NT2/D1 (cell line): ENCODE measurements around the gene CBX8.

Experiments
- DNase-seq: peaks from one replicate; pipeline ENCODE4 v3.0.0-alpha.2; 2011; ENCODE audit warnings: low read depth, low spot score
- H3K27me3 ChIP-seq: 2 replicates; pipeline ENCODE4 v1.6.0; 2011; ENCODE audit warnings: mild to moderate bottlenecking; ENCODE audit not compliant: insufficient read length, insufficient read depth
- H3K36me3 ChIP-seq: 2 replicates; pipeline ENCODE4 v1.6.1; 2011; ENCODE audit warnings: mild to moderate bottlenecking, low read length, mixed read lengths; ENCODE audit not compliant: insufficient read depth, insufficient read length
- H3K4me1 ChIP-seq: 2 replicates; pipeline ENCODE4 v1.5.1; 2011; ENCODE audit not compliant: insufficient read depth, insufficient read length
- H3K4me3 ChIP-seq: 2 replicates; pipeline ENCODE4 v1.5.1; 2011; ENCODE audit warnings: low read depth; ENCODE audit not compliant: insufficient read length
- H3K9ac ChIP-seq: 2 replicates; pipeline ENCODE4 v1.6.0; 2011; ENCODE audit warnings: low read depth; ENCODE audit not compliant: insufficient read length
- H3K9me3 ChIP-seq: 2 replicates; pipeline ENCODE4 v1.5.1; 2011; ENCODE audit warnings: mild to moderate bottlenecking, low read length; ENCODE audit not compliant: insufficient read depth
- SUZ12 ChIP-seq: IDR thresholded peaks from 2 replicates; pipeline ENCODE4 v1.6.1; 2011; ENCODE audit not compliant: insufficient read length, insufficient read depth; ENCODE audit errors: extremely low read depth
- YY1 ChIP-seq: IDR thresholded peaks from 2 replicates; pipeline ENCODE4 v1.6.1; 2011; ENCODE audit not compliant: insufficient read length, insufficient read depth
- ZNF274 ChIP-seq: IDR thresholded peaks from 2 replicates; pipeline ENCODE4 v1.6.1; 2011; ENCODE audit warnings: mild to moderate bottlenecking, low read depth, low read length

The CBX8 gene

GRCh38 chr17:79779661-79780365 lies 17.1 kb downstream of the CBX8 start:
- TF ChIP-seq ZNF274 (no peak), SUZ12 (no peak)
- Histone ChIP-seq H3K27me3 (peaks cover 4% of the 10 kb centered on the region), H3K9ac (peak overlapping the region; percentile 95)

DNA sequence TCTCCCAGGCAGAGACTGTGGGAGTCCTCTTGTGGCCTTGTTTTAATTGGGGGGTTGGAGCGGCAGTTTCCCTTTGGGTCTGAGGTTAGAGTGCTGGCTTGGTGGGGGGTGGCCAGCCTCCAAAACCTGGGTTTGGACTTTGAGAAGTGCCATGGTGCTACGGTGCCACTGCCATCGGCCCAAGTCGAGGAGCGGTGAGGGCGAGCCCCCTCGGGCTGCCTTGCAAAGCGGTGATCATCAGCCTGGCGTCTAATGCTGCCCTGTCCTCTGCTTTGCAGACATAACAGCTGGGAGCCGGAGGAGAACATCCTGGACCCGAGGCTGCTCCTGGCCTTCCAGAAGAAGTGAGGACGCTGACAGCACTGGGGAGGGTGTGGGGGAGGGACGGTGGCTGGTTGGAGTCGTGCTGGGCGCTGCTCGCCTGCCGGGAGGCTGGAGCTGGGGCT lies 17.8 kb downstream of the CBX8 start:
- Histone ChIP-seq H3K36me3 (peaks cover 49% of the 10 kb centered on the region), H3K4me3 (peak overlapping the region; percentile 78), H3K4me1 (peaks cover 21% of the 10 kb centered on the region), H3K9ac (peak overlapping the region; percentile 95), H3K9me3 (no peaks in the 10 kb centered on the region), H3K27me3 (peaks cover 8% of the 10 kb centered on the region)
- no peak for DNase-seq
- TF ChIP-seq ZNF274 (no peak), YY1 (no peak), SUZ12 (no peak)

More at GRCh38 chr17:79779661-79780365, 17.1 kb downstream of the CBX8 start:
- DNase-seq = no peak
- H3K4me1 ChIP-seq = peaks cover 15% of the 10 kb centered on the region
- no peaks in the 10 kb centered on the region for H3K9me3 ChIP-seq
- peaks cover 57% of the 10 kb centered on the region for H3K36me3 ChIP-seq
- peak overlapping the region; percentile 78 for H3K4me3 ChIP-seq

DNA sequence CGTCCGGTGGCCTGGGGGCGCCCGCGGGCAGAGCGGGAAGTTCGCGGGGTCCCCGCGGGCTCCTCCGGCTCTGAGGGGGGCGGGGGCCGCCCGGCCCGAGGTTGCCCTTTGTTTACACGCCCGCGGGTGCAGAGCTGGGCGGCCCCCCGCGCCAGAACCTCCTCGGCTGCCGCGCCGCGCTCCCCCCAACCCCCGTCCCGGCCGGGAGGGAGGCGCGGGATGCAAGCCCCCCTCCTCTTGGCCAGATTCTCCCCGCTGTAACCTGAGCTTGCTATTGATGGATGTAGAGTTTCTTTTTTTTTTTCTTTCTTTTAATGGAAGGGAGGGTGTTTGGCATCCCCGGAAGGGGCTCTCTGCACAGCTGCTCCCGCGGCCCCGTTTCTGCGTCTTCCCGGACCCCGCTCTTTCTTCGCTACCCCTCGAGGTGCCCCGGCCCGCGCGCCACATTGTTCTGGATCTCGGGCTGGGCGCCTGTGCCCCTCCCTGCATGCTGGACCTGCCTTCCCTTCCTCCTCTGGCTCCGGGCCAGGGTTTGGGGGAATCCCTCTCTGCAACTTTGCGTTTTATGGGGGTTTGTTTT lies 18.3 kb downstream of the CBX8 start:
- TF ChIP-seq YY1 (no peak), ZNF274 (no peak), SUZ12 (no peak)
- no peak for DNase-seq
- H3K27me3 ChIP-seq = peaks cover 8% of the 10 kb centered on the region
- peaks cover 21% of the 10 kb centered on the region for H3K4me1 ChIP-seq
- peak overlapping the region; percentile 95 for H3K9ac ChIP-seq
- peak overlapping the region; percentile 78 for H3K4me3 ChIP-seq
- H3K9me3 ChIP-seq = no peaks in the 10 kb centered on the region
- peaks cover 44% of the 10 kb centered on the region for H3K36me3 ChIP-seq

DNA sequence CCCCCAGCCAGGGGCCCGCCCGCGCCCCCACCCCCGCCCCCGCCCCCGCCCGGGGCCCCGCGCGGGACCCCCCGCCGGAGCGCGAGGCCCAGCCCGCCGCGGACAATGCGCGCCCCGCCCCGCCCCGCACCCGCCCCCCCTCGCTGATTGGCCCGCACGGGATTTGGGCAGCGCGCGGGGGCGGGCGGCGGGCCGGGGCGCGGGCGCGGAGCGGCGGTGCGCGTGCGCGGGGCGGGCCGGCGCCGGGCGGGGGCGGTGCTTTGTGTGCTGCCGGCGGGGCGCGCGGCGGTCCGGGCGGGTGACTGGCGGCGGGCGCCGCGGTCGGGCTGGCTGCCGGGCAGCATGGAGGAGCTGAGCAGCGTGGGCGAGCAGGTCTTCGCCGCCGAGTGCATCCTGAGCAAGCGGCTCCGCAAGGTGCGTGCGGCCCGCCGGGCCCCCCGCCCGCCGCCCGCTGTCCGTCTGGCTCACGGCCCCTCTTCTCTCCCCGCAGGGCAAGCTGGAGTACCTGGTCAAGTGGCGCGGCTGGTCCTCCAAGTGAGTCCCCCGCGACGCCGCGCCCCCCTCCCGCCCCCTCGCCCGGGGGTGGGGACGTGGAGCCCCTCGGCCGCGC lies 18.9 kb downstream of the CBX8 start, which contains the start of gene CBX2:
Gene CBX2 (plus strand): TSS at position 255 of the 610 bp plus-strand sequence. CDS start 88 bp downstream, at position 343.
- peaks cover 8% of the 10 kb centered on the region for H3K27me3 ChIP-seq
- H3K4me1 ChIP-seq = peaks cover 21% of the 10 kb centered on the region
- peak within 1 kb of the TSS; percentile 78 for H3K4me3 ChIP-seq
- TF ChIP-seq ZNF274 = no peak
- no peak for TF ChIP-seq YY1
- no peak for TF ChIP-seq SUZ12
- H3K9ac ChIP-seq = peak within 1 kb of the TSS; percentile 95
- H3K9me3 ChIP-seq = no peaks in the 10 kb centered on the region
- peaks cover 38% of the 10 kb centered on the region for H3K36me3 ChIP-seq
- DNase-seq = no peak

GRCh38 chr17:79777120-79777893 lies 19.6 kb downstream of the CBX8 start:
- Histone ChIP-seq H3K36me3 (peaks cover 31% of the 10 kb centered on the region), H3K4me1 (peaks cover 21% of the 10 kb centered on the region), H3K4me3 (peak overlapping the region; percentile 42), H3K9me3 (no peaks in the 10 kb centered on the region), H3K9ac (peak overlapping the region; percentile 82), H3K27me3 (peaks cover 8% of the 10 kb centered on the region)
- peak; percentile 49 for DNase-seq
- TF ChIP-seq ZNF274 (no peak), SUZ12 (no peak), YY1 (no peak)

DNA sequence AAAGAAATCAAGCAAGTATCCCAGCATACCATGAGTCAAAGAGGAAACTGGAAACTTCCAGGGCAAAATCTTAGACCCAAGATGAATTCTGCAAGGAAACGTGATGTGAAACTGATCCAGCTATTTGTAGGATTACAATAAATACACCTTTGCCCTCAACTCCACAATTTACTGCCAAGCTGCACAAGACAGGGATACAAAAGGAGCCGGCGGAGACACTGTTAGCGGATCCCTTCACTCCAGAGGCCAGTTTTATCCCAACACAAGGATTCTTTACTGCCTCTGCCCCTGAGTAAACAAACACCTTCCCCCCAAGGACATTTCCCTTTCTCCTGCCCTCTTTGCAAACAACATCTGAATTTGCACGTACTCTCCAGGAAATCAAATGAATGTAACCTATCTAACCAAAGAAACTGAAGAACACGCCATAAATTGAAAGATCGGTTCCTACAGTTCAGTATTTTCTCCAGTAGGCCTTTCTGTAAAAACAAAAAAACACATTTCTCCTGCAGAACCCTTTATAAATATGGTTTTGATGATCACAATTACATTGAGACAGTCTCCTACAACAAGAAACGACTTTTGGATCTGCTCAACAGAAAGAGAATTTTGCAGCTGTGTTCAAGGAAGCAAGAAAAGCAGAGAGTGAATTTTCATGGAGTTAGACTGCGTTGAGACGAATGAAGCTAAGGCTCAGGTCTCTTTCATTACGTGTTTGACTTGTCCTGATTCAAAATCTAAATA lies 20.3 kb downstream of the CBX8 start:
- peak overlapping the region; percentile 82 for H3K9ac ChIP-seq
- H3K27me3 ChIP-seq = peaks cover 8% of the 10 kb centered on the region
- peaks cover 24% of the 10 kb centered on the region for H3K36me3 ChIP-seq
- peaks cover 14% of the 10 kb centered on the region for H3K4me1 ChIP-seq
- TF ChIP-seq YY1 = no peak
- no peak for TF ChIP-seq SUZ12
- no peak for TF ChIP-seq ZNF274
- peak overlapping the region; percentile 42 for H3K4me3 ChIP-seq
- DNase-seq = no peak
- H3K9me3 ChIP-seq = no peaks in the 10 kb centered on the region
